Measurements from ENCODE around the gene FKBP2.

FKBP2 gene

DNA sequence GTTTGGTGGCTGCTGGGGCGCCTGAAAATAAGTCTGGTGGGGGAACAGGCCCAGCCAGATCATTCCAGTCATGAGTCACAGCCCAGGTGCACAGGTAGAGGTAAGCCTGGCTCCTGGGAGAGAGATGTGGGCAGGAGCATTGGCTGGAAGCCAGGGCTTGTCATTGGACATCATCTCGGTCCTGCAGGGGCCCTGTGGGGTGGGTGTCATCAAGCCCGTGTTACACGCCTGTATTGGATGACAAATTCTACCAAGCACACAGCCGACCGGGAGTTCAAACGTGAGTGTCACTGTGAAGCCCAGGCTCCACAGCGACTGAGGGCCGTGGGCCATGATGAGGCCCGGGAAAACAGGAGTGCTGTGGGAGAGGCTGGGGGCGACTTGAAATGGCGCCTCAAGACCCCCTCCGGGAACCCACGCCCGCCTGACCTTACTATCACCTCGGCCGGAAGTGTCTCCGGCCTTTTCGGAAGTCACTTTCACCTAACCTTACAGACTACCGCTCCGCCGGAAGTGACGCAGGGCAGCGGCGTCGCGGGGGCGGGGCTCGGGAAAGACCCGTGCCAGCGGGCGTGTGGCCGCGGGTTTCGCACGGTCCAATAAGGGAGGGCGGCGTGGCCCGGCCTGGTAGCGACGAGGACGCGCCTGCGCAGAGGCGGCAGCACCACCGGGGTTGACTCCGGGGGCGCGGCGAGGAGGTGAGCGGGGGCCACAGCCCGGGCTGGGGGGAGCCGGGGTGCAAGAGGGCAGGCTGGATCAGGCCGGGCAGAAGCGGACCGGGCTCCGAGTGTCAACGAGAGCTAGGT, at the start of gene FKBP2:
Gene FKBP2 (plus strand): TSS at position 661 of the 806 bp plus-strand sequence. CDS start 1,293 bp downstream, outside the sequence.
- peak; percentile 95 for DNase-seq (ENCODE audit: low spot score)

DNA sequence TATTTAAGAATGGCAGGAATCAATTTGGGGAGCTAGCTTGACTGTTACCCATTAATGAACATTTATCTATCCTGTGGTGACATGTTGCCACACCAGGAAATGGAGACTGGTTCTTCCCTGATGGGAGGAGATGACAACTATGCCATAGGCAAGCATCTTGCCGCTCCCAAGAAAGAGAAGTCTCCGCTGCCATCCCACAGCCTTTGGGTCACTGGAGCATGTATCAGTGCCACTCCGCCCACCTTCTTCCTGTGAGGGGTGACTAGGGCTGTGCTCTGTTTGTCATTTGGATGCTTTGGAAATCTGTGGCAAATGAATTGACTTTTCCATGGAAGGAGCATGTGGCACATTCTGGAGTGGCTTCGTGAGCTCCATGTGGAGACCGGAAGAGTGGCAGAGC, 48.5 kb upstream of the FKBP2 start:
- no peak for DNase-seq (ENCODE audit: low spot score)

DNA sequence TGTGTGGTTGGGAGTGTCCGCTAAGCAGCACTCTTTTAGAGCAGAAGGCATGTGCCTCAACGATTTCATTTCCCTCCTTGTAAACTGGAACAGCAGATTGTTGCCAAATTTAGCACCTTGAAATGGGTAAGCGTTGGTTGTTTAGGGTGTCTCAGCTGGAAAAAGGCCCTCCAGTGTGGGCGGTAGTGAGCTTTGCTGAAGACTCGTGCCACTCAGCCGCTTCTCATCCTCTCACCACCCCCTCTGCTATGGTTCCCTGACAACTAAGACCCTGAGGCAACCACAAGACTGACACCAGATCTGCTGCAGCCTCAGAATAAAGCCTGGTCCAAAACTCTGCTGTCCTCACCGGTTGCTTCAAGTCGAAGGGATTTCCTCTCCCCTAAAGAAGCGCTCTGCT, 44.3 kb upstream of the FKBP2 start:
- no peak for DNase-seq (ENCODE audit: low spot score)

- no peak for DNase-seq (ENCODE audit: low spot score)
Measured at GRCh38 chr11:64198511-64198910, 42.4 kb upstream of the FKBP2 start.

GRCh38 chr11:64201543-64201942, 39.4 kb upstream of the FKBP2 start:
- no peak for DNase-seq (ENCODE audit: low spot score)

DNA sequence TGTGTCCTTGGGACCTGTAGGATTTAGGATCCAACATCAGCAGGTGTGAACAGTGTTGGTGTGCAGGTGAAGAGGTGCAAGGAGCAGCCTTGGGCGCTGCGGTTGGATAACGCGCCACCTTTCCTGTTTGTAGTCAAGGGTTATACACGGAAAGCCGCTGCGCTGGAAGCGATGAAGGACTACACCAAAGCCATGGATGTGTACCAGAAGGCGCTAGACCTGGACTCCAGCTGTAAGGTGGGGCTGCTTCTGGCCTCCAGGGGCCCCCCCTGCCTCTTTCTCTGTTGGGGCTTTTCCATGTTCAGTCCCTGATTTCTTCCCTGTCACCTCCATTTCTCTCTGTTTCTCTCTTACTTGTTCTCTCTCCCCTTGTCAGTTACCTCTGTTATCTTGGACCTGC, 37.9 kb upstream of the FKBP2 start:
- DNase-seq (ENCODE audit: low spot score): no peak

DNA sequence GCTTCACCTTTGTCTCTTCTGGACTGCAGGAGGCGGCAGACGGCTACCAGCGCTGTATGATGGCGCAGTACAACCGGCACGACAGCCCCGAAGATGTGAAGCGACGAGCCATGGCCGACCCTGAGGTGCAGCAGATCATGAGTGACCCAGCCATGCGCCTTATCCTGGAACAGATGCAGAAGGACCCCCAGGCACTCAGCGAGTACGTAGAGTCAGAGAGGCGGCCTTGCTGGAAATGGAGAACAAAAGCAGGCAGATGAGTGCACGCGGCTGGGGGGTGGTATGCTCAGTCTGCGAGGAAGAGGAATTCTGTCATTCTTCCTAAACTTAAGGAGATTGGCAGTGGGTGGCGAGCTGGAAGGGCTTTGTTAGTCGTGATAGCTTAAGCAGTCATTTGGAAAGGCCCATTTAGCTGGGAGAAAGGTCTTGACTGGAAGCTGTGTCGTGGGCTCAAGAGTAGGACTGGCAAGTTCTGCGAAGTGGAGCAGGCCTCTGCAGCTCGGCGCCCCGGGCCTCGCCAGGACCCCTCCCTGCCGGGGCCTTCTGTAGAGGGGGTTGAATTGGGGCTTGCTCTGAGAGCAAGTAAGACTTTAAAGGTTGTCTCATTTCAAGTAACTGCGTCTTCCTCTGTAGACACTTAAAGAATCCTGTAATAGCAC, 37.3 kb upstream of the FKBP2 start:
- DNase-seq (ENCODE audit: low spot score): no peak

- DNase-seq (ENCODE audit: low spot score): no peak
Measured at GRCh38 chr11:64204080-64204440, 36.8 kb upstream of the FKBP2 start.

DNA sequence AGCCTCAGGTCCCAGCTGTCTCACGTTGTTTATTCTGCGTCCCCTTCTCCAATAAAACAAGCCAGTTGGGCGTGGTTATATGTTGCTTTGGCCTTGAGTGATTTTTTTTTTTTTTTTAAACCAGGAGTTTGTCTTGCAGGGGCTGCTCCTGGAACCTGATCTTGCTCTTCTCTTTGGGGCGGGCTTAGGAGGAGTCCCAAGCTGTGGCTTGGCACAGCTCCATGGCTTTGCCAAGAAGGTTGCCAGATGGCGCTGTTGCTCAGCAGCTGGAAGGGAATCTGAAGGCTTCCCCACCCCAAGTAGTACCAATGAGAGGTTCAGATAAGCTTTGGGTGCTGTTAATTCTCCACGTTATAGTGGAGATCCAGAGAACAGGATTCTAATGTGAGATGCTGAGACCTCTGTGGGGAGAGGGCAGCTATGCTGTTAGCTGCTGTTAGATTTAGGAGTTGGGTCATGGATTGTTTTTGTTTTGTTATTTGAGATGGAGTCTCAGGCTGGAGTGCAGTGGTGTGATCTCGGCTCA, 36.4 kb upstream of the FKBP2 start:
- peak; percentile 79 for DNase-seq (ENCODE audit: low spot score)

DNA sequence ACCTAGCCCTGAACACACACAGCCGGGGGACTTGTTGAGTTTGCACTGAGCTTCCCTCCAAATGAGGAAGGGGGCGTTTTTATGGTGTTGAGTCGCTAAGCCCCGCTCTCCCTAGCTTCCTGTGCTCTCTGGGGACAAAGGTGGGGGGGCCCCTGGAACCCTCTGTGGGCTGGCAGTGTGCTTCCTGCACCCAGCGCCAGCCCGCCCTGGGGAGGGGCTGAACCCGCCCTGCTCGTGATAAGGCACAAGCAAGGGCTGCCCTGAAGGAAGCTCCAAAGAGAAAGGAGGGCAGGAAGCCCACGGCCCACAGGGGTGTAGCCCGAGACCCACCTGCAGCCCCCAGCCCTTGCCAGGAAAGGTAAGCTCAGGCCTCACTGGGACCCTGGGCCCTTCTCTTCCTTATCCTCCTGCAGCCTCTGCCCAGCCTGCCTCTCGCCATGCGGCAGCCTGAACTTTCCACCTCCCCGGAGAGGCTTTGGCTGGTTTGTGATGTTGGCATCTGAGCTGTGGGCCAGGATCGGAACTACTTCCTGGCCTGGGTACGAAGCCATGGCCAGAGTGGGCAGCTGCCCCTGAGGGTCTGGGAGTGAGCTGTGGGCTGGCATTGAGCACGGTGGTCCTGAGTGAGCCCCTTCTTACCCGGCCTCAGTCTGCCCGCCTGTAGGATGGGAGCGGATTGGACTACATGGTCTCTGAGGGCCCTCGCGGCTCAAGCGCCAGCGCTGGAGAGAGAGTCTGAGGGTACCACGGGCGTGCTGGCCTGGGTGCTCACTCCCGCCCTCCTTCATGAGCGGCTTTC, 34.2 kb upstream of the FKBP2 start, which contains the start of gene FERMT3:
Gene FERMT3 (plus strand): TSS at position 265 of the 799 bp plus-strand sequence. CDS start 644 bp downstream, outside the sequence.
- no peak for DNase-seq (ENCODE audit: low spot score)

DNA sequence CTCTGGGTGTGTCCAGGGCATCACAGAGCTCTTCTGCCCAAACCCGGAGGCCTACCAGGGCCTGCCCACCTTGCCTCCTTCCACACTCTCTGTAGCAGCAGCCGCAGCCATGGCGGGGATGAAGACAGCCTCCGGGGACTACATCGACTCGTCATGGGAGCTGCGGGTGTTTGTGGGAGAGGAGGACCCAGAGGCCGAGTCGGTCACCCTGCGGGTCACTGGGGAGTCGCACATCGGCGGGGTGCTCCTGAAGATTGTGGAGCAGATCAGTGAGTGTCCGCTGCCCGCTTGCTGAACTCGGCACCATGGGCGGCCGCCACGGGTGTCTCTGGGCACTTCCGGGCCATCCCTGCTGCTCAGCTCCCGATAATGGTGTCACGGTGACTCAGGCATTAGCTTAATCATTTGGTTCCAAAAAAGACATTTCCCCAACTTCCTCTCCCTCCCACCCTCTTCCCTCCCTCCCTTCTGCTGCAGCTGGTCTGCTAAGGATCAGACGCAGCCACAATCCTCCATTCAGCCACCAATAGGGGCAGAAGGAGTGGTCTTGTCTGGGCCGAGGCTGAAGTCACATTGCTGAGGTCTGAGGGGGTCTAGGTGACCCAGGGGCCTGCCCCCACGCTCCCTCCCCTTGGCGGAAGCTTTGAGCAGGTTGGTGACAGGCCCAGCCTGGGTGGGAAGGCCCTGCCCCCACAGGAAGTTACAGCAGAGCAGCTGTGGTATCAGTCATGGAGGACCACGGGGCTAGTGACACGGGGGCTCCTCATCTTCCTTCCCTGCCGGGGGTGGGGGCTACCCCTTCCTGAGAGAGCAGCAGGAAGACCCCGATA, 33.4 kb upstream of the FKBP2 start:
- DNase-seq (ENCODE audit: low spot score): no peak

DNA sequence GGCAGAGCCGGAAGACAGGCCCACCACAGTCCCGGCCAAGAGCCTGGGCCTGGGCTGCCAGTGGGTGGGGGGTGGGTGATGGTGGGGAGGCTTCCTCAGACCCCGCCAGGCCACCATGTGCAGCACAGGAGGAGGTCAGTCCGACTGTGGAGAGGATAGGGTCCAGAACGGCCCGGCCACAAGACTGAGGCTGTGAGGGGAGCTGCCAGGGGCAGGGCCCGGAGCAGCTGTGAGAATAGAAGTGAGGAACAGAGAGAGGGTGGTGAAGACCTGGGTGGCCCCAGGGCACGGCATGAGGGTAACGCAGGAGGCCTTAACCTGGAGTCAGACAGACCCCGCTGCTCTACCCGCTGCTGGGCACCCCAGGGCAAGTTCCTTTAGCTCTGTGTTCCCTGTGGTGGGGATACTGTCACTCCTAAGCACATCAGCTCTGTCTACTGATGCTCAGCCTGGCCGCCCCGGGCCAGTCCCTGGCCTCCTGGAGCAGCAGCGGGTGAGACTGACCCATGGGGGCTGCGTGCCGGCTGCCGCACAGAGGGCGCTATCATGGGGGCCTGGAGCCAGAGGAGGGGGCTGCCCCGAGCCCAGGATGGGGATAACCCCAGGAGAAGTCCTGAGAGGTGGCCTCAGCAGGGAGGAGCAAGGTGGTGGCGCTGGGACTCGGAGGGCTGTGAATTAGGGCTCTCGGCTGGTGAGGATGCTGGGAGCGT, 32.7 kb upstream of the FKBP2 start:
- no peak for DNase-seq (ENCODE audit: low spot score)

- DNase-seq (ENCODE audit: low spot score): no peak
Measured at GRCh38 chr11:64208796-64209562, 31.9 kb upstream of the FKBP2 start.

- no peak for DNase-seq (ENCODE audit: low spot score)
Measured at GRCh38 chr11:64209563-64209843, 31.4 kb upstream of the FKBP2 start.

GRCh38 chr11:64210301-64211020, 30.4 kb upstream of the FKBP2 start:
- DNase-seq (ENCODE audit: low spot score): no peak

DNA sequence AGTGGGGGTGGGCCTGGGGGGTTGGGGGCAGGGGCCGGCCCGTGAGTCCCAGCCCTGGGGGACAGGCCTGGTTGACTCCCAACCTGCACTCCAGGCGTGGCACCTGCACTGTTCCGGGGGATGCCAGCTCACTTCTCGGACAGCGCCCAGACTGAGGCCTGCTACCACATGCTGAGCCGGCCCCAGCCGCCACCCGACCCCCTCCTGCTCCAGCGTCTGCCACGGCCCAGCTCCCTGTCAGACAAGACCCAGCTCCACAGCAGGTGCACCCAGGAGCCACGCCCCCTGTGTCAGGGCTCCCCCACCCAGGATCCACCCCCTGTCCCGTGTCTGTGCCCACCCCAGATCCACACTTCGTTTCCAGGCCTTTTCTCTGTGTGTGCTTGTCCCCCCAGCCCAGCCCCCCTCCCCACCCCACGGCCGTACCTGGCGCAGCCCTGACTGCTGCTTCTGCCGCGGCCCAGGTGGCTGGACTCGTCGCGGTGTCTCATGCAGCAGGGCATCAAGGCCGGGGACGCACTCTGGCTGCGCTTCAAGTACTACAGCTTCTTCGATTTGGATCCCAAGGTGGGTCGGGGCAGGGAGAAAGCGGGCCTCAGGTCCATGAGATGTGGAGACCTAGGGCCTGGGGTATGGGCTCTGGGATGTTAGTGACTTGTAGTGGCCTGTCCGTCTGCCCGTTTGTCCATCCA, 29.6 kb upstream of the FKBP2 start:
- DNase-seq (ENCODE audit: low spot score): no peak

- no peak for DNase-seq (ENCODE audit: low spot score)
Measured at GRCh38 chr11:64216879-64217278, 24.0 kb upstream of the FKBP2 start.

DNA sequence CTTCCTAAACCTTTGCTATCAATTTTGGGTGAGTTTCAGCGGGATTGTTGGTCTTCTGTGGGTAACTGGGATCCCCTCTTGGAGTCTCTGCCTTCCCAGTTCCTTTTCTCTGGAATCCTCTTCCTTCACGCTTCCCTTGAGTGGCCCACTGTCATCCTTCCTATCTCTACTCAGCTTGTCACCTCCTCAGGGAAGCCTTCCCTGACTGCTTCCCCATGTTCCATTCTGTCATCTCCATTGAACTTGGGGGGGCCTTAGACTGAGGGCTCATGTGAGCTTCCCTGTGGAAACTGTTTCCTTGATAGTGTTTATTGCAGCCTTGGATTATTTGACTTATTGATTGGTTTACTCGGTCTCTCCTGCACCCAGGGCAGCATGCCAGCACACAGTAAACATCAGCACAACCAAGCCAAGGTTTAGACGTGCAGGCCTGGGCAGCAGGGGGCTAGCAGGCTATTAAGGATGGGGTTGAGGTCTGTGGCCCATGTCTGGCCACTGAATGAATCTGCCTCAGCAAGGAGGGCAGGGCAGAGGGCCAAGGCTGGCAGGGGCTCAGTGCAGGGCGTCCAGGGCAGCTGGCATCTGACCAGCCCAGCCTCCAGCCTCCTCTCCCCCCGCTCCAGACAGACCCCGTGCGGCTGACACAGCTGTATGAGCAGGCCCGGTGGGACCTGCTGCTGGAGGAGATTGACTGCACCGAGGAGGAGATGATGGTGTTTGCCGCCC, 22.1 kb upstream of the FKBP2 start:
- DNase-seq (ENCODE audit: low spot score): no peak

- no peak for DNase-seq (ENCODE audit: low spot score)
Measured at GRCh38 chr11:64219354-64219684, 21.6 kb upstream of the FKBP2 start.
